AG10803 (cell line): Measurements from ENCODE around the gene CRBN.

Experiments used
- DNase-seq: peaks from one replicate; pipeline ENCODE4 v3.0.0; 2010; ENCODE audit warnings: low read depth
- H3K4me3 ChIP-seq: 2 replicates; pipeline ENCODE4 v1.5.1; 2011; ENCODE audit warnings: mild to moderate bottlenecking, low read length, control low read depth
- TF ChIP-seq, protein P1 (sequence below): conservative IDR thresholded peaks from 2 replicates; pipeline ENCODE4 v1.5.1; 2011; ENCODE audit warnings: mild to moderate bottlenecking, low read length, control low read depth, inconsistent platforms

The CRBN gene

DNA sequence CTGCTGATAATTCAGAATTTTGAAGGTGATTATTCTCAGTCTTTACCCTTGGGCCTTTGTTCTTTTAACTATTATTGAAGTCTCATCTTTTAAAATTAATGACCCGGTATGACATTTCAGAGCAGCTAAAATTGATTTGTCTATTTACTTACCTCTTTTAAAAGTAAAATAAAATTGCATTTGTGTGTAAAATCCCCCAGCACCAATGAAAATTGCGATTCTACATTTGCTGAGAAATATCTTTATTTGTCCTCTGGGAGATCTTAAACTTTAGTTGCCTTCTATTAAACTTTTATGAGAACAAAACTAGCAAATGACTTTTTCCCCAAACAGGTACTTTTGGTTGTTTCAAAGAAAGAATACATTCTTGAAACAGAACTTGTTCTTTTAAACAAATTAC lies 61.8 kb downstream of the CRBN start:
- DNase-seq: no peak
- TF ChIP-seq, protein P1, sequence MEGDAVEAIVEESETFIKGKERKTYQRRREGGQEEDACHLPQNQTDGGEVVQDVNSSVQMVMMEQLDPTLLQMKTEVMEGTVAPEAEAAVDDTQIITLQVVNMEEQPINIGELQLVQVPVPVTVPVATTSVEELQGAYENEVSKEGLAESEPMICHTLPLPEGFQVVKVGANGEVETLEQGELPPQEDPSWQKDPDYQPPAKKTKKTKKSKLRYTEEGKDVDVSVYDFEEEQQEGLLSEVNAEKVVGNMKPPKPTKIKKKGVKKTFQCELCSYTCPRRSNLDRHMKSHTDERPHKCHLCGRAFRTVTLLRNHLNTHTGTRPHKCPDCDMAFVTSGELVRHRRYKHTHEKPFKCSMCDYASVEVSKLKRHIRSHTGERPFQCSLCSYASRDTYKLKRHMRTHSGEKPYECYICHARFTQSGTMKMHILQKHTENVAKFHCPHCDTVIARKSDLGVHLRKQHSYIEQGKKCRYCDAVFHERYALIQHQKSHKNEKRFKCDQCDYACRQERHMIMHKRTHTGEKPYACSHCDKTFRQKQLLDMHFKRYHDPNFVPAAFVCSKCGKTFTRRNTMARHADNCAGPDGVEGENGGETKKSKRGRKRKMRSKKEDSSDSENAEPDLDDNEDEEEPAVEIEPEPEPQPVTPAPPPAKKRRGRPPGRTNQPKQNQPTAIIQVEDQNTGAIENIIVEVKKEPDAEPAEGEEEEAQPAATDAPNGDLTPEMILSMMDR: no peak
- H3K4me3 ChIP-seq: no peak overlapping the region

DNA sequence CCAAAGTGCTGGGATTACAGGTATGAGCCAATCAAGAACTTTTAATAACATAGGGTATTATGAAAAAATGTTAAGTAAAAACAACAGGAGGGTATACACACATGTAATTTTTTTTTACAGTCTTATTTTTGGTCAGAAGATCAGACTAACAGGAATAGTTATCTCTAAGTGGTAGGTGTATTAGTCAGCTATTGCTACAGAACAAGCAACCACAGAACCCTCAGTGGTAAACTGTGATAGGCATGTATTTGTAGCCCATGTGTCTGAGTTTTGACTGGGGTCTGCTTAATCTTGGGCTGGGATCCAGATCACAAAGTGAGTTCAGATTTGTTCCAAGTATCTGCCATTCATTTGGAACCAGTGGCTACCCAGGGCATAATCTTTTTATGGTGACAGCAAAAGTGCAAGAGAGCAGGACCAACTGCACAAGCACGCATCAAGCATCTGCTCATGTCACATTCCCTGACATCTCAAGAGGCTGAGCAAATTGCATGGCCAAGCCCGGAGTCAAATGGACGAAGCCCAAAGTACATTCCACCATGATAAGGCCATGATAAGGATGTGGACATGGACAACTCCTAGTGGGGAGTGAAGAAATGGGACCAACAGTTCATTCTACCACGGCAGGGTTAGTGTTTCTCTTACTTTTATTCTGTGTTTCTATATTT lies 66.3 kb downstream of the CRBN start:
- DNase-seq: no peak
- TF ChIP-seq, protein P1: no peak
- no peak overlapping the region for H3K4me3 ChIP-seq

DNA sequence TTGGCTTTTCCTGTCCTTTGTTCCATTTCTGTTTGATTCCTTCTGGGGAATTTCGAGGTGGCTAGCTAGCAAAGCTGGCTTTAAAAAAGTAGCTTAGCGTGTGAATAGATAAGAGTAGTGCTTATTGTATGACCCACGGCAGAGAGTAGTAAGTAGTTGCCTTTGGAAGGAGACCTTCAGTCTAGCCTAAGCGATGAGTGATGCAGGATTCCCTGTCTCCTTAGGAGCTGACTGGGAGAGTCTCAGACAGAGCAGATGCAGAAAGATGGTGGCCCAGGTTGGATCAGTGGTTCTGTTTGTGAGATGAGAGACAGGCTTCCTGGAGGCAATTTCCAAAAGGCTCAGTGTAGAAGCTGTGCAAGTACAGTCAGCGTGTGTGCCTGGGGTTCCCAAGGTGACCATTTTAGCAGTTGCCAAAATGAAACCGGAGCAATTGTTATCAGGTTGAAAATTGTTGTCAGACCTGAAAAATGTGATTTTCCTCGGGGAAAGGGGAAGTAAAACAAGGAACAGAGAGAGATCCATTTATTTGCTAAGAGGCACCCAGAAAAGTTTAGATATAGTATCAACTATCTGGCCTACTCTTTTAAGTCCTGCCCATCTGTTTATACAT lies 68.6 kb downstream of the CRBN start:
- no peak overlapping the region for H3K4me3 ChIP-seq
- TF ChIP-seq, protein P1: no peak
- DNase-seq: no peak

DNA sequence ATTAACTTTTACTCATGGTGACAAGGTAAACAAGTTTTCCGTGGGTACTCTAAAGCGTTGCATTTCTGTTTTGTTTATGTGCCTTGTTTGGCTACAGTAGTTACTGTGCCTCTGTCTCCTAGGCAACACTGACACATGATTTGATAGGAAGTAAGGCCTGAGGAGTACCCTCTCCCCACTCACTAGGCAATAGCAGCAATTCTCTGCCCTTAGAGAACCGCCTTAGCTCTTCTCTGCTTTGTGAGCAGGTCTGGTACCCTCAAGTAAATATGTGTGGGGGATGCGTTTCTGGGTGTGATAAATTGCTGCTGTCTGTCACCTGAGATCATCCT lies 69.2 kb downstream of the CRBN start, which contains the start of gene IL5RA:
Gene IL5RA (minus strand): TSS at position 76 of the 332 bp plus-strand sequence. CDS start 5,390 bp downstream, outside the sequence.
- TF ChIP-seq, protein P1: no peak
- no peak for DNase-seq
- H3K4me3 ChIP-seq: no peak within 1 kb of the TSS

DNA sequence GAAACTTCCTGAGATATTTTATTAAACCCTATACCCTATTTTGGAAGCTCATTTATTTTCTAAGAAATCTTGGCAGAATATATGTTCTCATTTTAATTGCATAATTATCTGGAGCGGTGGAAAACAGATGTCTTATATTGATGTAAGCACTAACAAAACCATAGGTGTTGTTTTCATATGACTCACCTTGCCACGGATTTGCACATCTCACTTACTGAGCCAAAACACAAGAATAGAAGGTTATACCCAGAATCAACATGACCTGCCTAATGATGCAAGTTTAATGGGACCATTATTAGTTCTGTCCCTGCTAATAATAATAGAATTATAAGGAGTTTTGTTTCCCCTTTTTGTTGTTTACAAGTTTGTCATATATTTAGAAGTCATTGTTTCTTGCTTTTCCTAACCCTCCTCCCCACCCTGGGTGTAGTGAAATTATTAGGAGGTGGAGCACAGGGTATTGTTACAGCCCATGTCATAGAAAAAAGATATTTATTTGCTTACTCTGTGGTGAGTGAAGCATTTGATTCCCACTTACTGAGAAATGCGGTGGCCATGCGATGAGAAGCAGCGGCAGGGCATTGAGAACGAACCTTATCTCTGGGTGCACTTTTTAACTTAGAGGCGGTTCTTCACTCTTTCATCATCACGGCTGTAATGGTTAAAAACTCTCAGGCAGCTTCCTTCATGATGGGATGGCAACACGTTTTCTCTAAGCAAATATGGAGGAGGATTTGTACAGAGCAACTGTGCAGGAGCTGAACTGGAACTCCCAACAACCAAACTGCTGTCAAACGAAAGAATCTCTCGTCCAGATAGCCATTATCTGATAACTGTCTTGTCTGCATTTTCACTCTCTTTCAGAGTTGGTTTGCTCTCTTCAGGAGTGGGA lies 69.8 kb downstream of the CRBN start:
- H3K4me3 ChIP-seq: no peak overlapping the region
- no peak for DNase-seq
- TF ChIP-seq, protein P1: no peak

DNA sequence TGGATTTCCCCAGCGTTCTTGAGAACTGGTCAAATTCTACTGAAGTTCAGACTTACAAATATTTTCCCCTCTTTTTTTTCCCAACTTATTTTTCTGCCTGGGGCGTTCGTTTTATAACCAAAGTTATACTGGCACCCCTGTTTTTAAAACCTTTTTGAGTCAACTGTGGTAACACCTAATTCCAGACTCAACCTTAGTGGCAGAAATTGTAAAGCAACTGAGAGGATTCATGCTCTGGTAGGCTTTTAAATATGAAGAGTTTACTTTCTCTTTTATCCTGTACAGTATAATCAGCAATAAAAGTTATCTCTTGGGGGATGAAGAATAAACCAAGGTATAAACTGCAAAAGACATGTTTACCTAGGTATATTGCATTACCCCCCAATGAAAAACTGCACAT lies 71.6 kb downstream of the CRBN start:
- TF ChIP-seq, protein P1: no peak
- no peak overlapping the region for H3K4me3 ChIP-seq
- DNase-seq: no peak
